ENCODE measurements around the gene RAPH1.

Gene RAPH1

GRCh38 chr2:203501873-203502272, 33.2 kb downstream of the RAPH1 start:
- no peak overlapping the region for H3K4me3 ChIP-seq (replicated peaks; ENCODE audit: insufficient read depth, low read length)
- TF ChIP-seq REST (IDR thresholded peaks at IDR 0.05; ENCODE audit: insufficient replicate concordance, low read depth) (no peak), CTCF (IDR thresholded peaks at IDR 0.05; ENCODE audit: insufficient read depth, low read length) (no peak), POLR2AphosphoS5 (IDR thresholded peaks at IDR 0.05; ENCODE audit: low read depth) (no peak), SPI1 (IDR thresholded peaks at IDR 0.05; ENCODE audit: borderline replicate concordance, low read depth) (no peak), GABPA (IDR thresholded peaks at IDR 0.05; ENCODE audit: low read depth) (no peak)
- no peak for DNase-seq (ENCODE audit: low read depth in 1 of 2, low spot score in 1 of 2)
- H3K27ac ChIP-seq (replicated peaks): no peak overlapping the region
- H3K27me3 ChIP-seq (ENCODE audit: insufficient read depth, poor library complexity, severe bottlenecking): no peaks in the 10 kb centered on the region

GRCh38 chr2:203500951-203501350, 34.1 kb downstream of the RAPH1 start:
- Histone ChIP-seq H3K4me3 (replicated peaks; ENCODE audit: insufficient read depth, low read length) (no peak overlapping the region), H3K27me3 (ENCODE audit: insufficient read depth, poor library complexity, severe bottlenecking) (no peaks in the 10 kb centered on the region), H3K27ac (replicated peaks) (no peak overlapping the region)
- TF ChIP-seq REST (IDR thresholded peaks at IDR 0.05; ENCODE audit: insufficient replicate concordance, low read depth) (no peak), SPI1 (IDR thresholded peaks at IDR 0.05; ENCODE audit: borderline replicate concordance, low read depth) (peak; percentile 100)
- peak in 1 of 2 experiments; percentile 11 for DNase-seq (ENCODE audit: low read depth in 1 of 2, low spot score in 1 of 2)

- no peak overlapping the region for H3K27ac ChIP-seq (replicated peaks)
- DNase-seq (ENCODE audit: low read depth in 1 of 2, low spot score in 1 of 2): no peak
- H3K27me3 ChIP-seq (ENCODE audit: insufficient read depth, poor library complexity, severe bottlenecking): no peaks in the 10 kb centered on the region
- TF ChIP-seq CTCF (IDR thresholded peaks at IDR 0.05; ENCODE audit: insufficient read depth, low read length) (no peak), POLR2AphosphoS5 (IDR thresholded peaks at IDR 0.05; ENCODE audit: low read depth) (no peak), REST (IDR thresholded peaks at IDR 0.05; ENCODE audit: insufficient replicate concordance, low read depth) (no peak)
- no peak overlapping the region for H3K4me3 ChIP-seq (replicated peaks; ENCODE audit: insufficient read depth, low read length)
Measured at GRCh38 chr2:203500297-203500696, 34.8 kb downstream of the RAPH1 start.

GRCh38 chr2:203498161-203498560, 36.9 kb downstream of the RAPH1 start:
- peak in 1 of 2 experiments; percentile 41 for DNase-seq (ENCODE audit: low read depth in 1 of 2, low spot score in 1 of 2)
- no peak overlapping the region for H3K4me3 ChIP-seq (replicated peaks; ENCODE audit: insufficient read depth, low read length)
- no peaks in the 10 kb centered on the region for H3K27me3 ChIP-seq (ENCODE audit: insufficient read depth, poor library complexity, severe bottlenecking)
- TF ChIP-seq POLR2AphosphoS5 (IDR thresholded peaks at IDR 0.05; ENCODE audit: low read depth) (no peak), REST (IDR thresholded peaks at IDR 0.05; ENCODE audit: insufficient replicate concordance, low read depth) (no peak)
- no peak overlapping the region for H3K27ac ChIP-seq (replicated peaks)

Measured in HL-60 (cell line).